GM12874 (cell line): Measurements from ENCODE around the gene FGD6.

Experiments
- TF ChIP-seq, protein P1 (sequence below): IDR thresholded peaks from 2 replicates; pipeline ENCODE4 v1.5.1; 2011; ENCODE audit warnings: low read depth, mild to moderate bottlenecking, control low read depth, low read length, moderate library complexity; ENCODE audit not compliant: insufficient read depth

The FGD6 gene

DNA sequence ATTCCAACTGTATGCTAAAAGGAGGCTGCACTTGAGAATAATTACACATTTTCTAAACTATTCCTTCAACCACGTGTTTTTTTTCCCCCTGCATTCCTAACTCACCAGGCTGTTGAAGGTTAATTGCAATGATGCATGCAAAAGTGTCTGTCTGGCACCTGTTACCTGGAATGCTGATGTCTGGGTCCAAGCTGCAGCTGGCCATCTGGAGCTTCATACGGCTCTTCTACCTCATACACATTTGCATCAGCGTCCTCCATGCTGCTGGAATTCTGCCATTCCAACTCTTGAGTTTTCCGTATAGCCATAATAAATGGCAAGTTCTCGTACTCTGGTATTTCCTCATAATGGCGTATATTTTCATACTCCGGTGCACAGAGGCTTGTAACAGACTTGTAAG, 8.6 kb downstream of the FGD6 start:
- TF ChIP-seq, protein P1, sequence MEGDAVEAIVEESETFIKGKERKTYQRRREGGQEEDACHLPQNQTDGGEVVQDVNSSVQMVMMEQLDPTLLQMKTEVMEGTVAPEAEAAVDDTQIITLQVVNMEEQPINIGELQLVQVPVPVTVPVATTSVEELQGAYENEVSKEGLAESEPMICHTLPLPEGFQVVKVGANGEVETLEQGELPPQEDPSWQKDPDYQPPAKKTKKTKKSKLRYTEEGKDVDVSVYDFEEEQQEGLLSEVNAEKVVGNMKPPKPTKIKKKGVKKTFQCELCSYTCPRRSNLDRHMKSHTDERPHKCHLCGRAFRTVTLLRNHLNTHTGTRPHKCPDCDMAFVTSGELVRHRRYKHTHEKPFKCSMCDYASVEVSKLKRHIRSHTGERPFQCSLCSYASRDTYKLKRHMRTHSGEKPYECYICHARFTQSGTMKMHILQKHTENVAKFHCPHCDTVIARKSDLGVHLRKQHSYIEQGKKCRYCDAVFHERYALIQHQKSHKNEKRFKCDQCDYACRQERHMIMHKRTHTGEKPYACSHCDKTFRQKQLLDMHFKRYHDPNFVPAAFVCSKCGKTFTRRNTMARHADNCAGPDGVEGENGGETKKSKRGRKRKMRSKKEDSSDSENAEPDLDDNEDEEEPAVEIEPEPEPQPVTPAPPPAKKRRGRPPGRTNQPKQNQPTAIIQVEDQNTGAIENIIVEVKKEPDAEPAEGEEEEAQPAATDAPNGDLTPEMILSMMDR: no peak

DNA sequence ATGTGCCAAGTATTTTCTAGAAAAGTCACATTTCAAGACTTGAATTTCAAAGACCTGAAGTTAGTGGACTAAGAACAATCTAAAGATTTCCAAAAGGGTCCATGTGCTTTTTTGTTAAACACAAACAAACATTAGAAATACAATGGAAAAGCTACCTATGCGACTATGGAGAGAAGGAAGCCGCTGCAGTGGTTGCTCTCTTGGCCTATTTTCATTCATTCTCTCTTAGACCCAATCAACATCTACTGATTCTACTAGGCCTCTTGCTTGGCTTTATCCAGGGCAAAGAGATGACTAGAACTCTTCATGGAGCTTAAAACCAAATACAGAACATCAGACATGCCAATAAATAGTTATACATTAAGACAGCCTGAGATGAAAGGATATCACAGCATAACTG, 9.9 kb downstream of the FGD6 start:
- TF ChIP-seq, protein P1: no peak

DNA sequence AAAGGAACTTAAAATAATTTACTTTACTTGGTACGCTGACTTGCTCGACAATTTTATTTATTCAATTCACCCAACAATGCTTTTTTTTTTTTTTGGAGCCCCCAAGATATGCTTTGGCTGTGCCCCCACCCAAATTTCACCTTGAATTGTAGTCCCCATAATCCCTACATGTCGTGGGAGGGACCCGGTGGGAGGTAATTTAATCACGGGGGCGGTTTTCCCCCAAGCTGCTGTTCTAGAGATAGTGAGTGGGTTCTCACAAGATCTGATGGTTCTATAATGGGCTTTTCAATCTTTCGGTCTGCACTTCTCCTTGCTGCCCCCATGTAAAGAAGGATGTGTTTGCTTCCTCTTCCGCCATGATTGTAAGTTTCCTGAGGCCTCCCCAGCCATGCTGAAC, 10.4 kb downstream of the FGD6 start:
- TF ChIP-seq, protein P1: no peak

DNA sequence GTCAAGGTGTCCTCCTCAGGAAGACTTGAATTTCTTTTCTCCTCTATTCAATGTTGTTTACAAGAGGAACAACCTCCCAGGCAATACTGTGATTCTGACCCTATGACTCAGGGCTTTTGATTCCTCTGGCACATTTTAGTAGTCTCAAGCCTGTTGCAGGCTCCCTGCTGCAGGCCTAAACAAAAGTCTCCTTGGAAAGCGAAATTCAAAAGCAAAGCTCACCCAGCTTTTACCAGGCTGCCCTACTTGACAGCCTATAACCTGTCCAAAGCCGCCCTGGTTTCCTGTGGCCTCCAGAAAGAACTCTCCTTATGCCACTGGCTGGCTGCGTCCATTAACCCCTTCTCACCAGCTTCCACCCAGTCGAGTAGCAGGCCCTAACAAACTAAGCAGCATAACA, 11.6 kb downstream of the FGD6 start:
- TF ChIP-seq, protein P1: no peak

DNA sequence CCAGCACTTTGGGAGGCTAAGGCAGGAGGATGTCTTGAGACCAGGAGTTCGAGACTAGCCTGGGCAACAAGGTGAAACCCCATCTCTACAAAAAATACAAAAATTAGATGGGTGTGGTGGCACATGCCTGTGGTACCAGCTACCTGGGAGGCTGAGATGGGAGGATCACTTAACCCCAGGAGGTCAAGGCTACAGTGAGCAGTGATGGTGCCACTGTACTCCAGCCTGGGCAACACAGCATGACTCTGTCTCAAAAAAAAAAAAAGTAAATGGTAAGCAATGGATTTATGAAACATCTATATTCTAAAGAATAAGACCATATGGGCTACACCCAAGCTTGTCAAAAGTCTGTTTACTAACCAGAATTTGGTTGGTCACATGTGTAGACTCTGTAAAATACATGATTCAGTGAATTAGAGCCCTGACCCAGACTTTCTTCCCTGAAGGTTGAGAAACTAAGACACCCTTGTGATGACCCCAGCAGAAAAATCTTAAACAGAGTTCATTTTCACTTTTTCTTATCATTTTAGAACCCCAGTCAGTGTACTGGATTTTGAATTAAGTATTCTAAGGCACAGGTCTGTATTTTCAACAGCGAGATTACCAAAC, 12.1 kb downstream of the FGD6 start:
- TF ChIP-seq, protein P1: no peak

DNA sequence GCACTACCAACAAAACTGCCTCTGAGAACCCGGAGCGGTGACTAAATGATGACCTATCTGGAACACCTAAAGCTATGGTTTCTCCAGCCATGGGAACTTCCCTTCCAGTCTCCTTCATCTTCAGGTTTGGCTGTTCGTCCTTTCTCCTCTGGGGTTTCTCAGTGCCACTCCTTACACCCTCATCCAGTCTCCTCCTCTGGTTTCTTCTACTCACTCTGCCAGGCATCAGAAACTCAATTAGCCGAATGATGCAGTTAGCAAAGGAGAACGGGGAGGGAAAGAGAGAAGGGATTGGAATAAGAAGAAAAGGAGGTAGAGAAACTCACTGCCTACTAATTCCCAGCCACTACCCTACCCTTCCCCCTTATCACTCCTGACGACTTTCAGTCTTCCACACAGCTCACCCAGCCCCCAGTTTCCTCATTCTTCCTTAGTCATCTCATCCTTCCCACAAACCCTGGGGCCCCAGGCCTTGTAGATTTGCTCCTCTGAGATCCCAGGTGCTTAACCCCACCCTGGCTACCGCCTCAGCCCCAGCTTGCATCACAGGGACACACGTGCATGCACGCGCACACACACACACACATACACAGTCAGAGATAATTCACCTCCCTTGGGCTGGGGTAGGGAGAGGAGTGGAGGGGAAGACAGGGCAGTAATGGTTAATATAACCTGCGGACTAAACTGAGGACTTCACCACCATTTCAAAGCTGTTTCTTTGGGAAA, 13.0 kb downstream of the FGD6 start:
- TF ChIP-seq, protein P1: no peak

DNA sequence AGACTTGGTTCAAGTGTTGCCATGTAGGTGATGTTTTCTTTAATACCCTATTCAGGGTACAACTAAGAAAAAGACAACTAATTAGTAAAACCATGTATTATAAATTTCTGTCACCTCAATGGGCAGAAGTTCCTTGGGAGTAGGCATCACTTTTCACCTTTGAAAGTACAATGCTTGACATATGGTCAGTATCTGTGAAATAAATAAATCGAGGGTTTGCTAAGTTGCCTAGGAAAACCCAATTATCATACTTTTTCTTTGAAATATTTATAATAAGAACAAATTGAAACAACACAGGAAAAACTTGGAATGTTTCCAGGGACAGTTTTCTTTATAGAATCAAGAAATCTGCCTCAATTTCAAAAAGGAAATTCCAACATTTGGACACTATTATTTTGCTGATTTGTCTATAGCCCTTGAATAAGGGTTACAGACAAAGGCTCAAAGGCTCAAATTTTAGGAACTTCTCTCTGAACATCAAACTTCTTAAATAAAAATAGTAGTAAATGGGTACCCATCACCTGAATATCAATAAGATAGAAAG, 13.7 kb downstream of the FGD6 start:
- TF ChIP-seq, protein P1: no peak
